GM12892 (cell line): ENCODE data around the gene GALNT16.

Experiments used
- POLR2A ChIP-seq: IDR thresholded peaks from 2 replicates; pipeline ENCODE4 v1.6.1; 2011; ENCODE audit warnings: low read depth, low read length, control low read depth
- POLR2AphosphoS5 ChIP-seq: IDR thresholded peaks from 2 replicates; pipeline ENCODE4 v1.6.1; 2011; ENCODE audit warnings: low read depth, low read length, control low read depth
- TAF1 ChIP-seq: IDR thresholded peaks from 2 replicates; pipeline ENCODE4 v1.6.1; 2011; ENCODE audit warnings: low read depth, mild to moderate bottlenecking, control low read depth, low read length, borderline replicate concordance

DNA sequence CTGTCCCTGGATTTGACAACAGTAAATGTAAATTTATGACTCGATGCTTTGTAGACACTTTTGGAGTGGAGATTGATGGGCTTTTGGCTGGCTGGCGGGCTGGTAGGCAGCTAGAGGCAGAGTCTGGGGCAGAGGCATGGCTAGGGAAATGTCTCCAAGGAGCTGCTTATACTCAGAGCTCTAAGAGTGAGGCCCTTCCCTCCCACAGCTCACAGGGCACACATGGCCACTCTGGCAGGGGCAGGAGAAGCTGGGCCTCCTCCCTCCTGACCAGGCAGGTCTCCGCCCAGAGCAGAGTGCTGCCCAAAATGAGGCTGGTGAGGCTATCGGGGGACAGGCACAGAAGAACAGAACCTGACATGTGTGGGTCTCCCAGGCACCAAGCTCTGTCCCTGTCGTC is 67.5 kb downstream of the GALNT16 start:
- TF ChIP-seq POLR2A (no peak), POLR2AphosphoS5 (no peak), TAF1 (no peak)
